M059J (cell line): ENCODE data around the gene TREML2. TPM values are rescaled to one million over a fixed set of nuclear protein-coding genes. Genes with fewer than 3 reads are reported as not detected.

Experiments used
- DNase-seq: peaks from one replicate; pipeline ENCODE4 v3.0.0-alpha.2; 2012; ENCODE audit warnings: low read depth
- total RNA-seq: library from RNA; depleted of rRNA; stranded (reverse); fragments of >200 nt; shearing (Covaris generic); gene quantifications from 2 replicates; pipeline ENCODE4 v1.2.3, GENCODE V29; 2014; rRNA removed

The TREML2 gene
- total RNA-seq, 1 experiment from 2014 or later = not detected

DNA sequence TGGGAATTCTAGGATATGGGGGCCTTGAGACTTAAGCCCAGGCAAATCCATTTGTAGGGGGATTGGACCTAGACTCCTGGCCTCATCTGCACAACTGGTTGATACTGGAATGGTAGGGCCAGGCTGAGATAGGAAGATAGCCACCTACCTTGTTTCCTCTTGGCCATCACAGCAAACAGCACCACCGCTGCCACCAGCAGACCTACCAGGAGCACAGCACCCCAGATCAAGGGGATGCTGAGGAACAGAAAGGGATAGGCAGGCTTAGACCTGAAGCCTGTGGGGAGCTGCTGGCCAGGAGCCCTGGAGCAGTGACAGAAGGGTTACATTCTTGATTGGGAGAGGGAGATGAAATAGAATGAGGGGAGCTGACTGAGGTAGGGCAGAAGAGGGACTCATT lies 50.3 kb downstream of the TREML2 start:
- no peak for DNase-seq

DNA sequence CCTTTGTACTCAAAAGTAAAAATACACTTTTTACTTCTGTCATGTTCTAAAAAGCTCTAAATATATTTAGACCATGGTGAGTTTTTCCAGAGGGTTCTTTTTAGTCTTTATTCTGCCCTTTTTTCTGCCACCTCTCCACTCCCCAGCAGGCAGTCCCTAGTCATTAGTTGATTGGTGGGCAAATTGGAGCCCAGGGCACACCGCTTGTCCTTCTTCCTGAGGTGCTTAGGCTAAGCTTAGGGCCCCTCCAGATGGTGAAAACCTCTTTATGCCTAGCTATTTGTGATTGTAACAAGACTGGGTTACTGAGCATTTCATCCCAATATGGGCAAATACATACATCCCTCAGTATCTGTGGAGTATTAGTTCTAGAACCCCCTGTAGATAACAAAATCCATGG lies 53.0 kb downstream of the TREML2 start:
- no peak for DNase-seq

Other genes starting within 250 kb of the TREML2 start
- 0.02 and 0.20 TPM in 2 replicates for gene UNC5CL, start 161.9 kb downstream of the TREML2 start, total RNA-seq
- gene TSPO2, start 158.7 kb downstream of the TREML2 start, total RNA-seq = not detected in 2 replicates
- gene APOBEC2, start 147.9 kb downstream of the TREML2 start, total RNA-seq = not detected in 2 replicates
- 17.7 and 23.0 TPM in 2 replicates for gene OARD1, start 128.8 kb downstream of the TREML2 start, total RNA-seq
- 9.4 and 19.2 TPM in 2 replicates for gene NFYA, start 128.2 kb downstream of the TREML2 start, total RNA-seq
- gene TREML1, start 46.8 kb downstream of the TREML2 start, total RNA-seq = not detected in 2 replicates
- gene TREM2, start 38.0 kb downstream of the TREML2 start, total RNA-seq = not detected in 2 replicates
- gene TREML4, start 27.2 kb upstream of the TREML2 start, total RNA-seq = not detected in 2 replicates
- gene TREM1, start 85.5 kb upstream of the TREML2 start, total RNA-seq = not detected in 2 replicates
- not detected in 2 replicates for gene NCR2, start 134.5 kb upstream of the TREML2 start, total RNA-seq